SHP77 (cell line): Measurements from ENCODE around the gene GPR143.
A peak's percentile ranks its signal among the peaks of the same experiment; 100 is the strongest.
"Not testable (repeated sequence)": the region's sequence is repeated elsewhere in the genome, so short reads cannot be mapped to it uniquely, and the experiment has no call there.

Experiments used
- DNase-seq, 2 experiments: peaks; one replicate each; lab custom pipeline; 2025; lab: John Stamatoyannopoulos, UW

The GPR143 gene

GRCh38 chrX:9768321-9768839 lies 2.7 kb upstream of the GPR143 start:
- DNase-seq, result not testable (repeated sequence)

- DNase-seq, result no peak
Measured at GRCh38 chrX:9767375-9767774, 1.7 kb upstream of the GPR143 start.

GRCh38 chrX:9765072-9765736 lies 443 bp downstream of the GPR143 start:
- DNase-seq, result no peak

- DNase-seq, result no peak
Measured at GRCh38 chrX:9759337-9759736, 6.3 kb downstream of the GPR143 start.

GRCh38 chrX:9758021-9758638 lies 7.5 kb downstream of the GPR143 start:
- no peak for DNase-seq

GRCh38 chrX:9757366-9757765 lies 8.3 kb downstream of the GPR143 start:
- DNase-seq, result no peak

- no peak for DNase-seq
Measured at GRCh38 chrX:9749146-9749692, 16.4 kb downstream of the GPR143 start.

- DNase-seq, result no peak
Measured at GRCh38 chrX:9747644-9748043, 18.0 kb downstream of the GPR143 start.

GRCh38 chrX:9746148-9746888 lies 19.3 kb downstream of the GPR143 start:
- DNase-seq, result no peak

- no peak for DNase-seq
Measured at GRCh38 chrX:9745417-9746115, 20.1 kb downstream of the GPR143 start.

GRCh38 chrX:9739130-9739529 lies 26.5 kb downstream of the GPR143 start:
- DNase-seq, result no peak

GRCh38 chrX:9738151-9738550 lies 27.5 kb downstream of the GPR143 start:
- DNase-seq, result no peak

- no peak for DNase-seq
Measured at GRCh38 chrX:9737363-9737762, 28.3 kb downstream of the GPR143 start.

GRCh38 chrX:9730752-9731151 lies 34.9 kb downstream of the GPR143 start:
- DNase-seq, result no peak

- no peak for DNase-seq
Measured at GRCh38 chrX:9730078-9730477, 35.6 kb downstream of the GPR143 start.

GRCh38 chrX:9729171-9729885 lies 36.3 kb downstream of the GPR143 start:
- DNase-seq, result no peak

GRCh38 chrX:9728261-9728660 lies 37.4 kb downstream of the GPR143 start:
- DNase-seq, result no peak

GRCh38 chrX:9724711-9725110 lies 40.9 kb downstream of the GPR143 start:
- no peak for DNase-seq

GRCh38 chrX:9717376-9717775 lies 48.3 kb downstream of the GPR143 start:
- DNase-seq, result no peak

GRCh38 chrX:9710332-9710731 lies 55.3 kb downstream of the GPR143 start:
- no peak for DNase-seq

GRCh38 chrX:9708923-9709553 lies 56.6 kb downstream of the GPR143 start:
- DNase-seq, result peak; percentile 0 to 26
